CD1c-positive myeloid dendritic cell (primary cell): Measurements from ENCODE around the gene CTRB1.

Source experiments
- DNase-seq: peaks from one replicate; pipeline ENCODE4 v3.0.0-alpha.2; 2016; ENCODE audit errors: extremely low spot score

The CTRB1 gene

DNA sequence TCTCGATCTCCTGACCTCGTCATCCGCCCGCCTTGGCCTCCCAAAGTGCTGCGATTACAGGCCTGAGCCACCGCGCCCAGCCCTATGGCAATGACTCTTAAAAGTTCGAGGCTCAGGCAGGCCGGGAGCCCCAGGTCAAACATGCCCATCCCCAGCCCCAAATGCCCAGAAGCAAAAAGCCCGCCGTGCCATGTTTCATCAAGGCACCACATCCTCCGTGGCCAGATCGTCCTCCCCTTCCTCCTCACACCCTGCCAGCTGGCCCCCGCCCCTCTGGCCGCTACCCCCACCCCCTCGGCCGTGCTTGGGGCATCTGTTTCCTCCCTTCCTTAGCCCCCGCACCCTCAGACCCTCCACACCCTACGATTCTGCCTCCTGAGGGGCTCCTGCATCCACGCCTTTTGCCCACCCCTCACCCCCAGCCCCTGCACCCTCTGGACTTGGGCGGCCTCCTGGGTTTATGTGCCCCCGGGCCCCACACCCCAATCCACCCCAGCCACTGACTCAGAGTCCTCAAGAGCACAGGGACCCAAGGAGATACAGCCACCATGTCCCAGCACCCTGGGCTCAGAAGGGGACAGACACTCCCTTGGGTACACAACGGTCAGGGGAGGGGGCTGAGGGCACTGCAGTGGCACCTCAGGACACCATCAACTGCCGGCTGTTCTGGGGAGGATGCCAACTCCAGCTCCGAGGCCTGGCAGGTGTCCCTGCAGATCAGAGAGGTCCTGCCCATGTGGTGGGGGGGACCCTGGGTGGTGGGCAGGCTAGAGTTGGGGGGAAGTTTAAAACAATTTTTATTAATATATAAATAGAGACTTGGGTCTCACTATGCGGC, 7.1 kb downstream of the CTRB1 start:
- DNase-seq: no peak

DNA sequence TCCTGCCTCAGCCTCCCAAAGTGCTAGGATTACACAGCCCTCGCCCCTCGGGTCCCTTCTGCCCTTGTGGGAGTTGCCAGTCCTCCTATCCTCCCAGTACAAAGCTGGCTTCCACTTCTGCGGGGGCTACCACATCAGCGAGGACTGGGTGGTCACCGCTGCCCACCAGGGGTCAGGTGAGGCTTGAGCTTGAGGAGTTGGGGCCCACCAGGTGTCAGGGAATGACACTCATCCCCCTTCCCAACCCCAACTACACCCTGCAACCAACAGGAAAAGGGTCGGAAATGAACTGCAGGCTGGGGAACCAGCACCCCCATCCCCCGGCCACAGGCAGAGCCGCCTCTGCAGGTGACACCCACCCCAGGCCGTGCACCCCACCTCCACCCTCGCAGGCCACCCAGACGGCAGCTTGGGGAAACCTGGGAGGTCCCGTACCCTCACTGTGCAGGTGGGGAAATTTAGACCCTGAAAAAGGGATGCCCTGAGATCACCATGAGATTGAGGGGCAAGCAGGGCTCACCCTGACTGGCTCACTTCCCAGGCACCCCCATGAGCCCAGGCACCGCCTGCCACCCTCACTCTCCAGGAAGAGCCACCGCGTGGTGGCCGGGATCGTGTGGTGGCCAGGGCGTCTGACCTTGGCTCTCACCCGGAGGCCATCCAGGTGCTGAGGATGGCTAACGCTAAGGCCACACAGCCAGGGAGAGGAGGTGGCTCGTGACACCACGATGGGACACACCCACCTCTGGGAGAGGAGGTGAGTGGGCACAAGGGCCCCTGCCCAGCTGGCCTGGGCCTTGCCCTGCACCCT, 8.0 kb downstream of the CTRB1 start:
- DNase-seq: no peak

DNA sequence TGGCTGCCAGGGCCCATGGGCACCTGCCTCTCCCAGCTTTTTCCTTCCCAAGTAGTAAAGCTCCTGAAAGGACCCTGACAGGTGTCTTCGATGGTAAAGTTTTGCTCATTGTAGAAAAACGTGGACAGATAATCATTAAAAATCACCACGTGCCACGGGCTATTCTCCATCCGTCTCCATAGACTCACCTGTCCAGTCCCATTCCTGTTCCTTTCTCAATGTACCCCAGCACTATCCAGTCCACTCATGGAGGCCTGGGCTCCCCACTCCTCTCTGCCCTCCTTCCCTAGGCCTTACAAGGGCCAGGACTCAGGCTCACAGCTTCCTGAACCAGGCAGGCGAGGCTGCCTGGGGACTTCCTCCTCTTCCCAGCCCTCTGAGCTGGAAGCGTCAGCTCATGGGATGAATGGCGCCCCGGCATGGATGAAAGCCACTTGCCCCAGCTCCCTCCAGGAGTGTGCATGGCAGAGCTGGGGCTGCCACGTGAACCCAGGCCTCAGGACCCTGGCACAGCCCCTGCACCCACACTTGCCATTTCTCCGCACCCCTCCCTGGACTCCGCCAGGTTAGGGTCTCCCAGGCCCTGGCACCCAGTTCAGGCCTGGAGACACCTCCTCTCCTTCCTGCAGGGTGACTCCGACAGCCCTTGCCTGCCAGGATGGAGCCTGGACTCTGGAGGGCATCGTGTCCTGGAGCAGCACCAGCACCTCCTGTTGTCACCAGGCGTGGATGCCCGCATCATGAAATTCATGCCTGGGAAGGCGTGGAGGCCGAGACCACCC, 8.8 kb downstream of the CTRB1 start:
- no peak for DNase-seq

DNA sequence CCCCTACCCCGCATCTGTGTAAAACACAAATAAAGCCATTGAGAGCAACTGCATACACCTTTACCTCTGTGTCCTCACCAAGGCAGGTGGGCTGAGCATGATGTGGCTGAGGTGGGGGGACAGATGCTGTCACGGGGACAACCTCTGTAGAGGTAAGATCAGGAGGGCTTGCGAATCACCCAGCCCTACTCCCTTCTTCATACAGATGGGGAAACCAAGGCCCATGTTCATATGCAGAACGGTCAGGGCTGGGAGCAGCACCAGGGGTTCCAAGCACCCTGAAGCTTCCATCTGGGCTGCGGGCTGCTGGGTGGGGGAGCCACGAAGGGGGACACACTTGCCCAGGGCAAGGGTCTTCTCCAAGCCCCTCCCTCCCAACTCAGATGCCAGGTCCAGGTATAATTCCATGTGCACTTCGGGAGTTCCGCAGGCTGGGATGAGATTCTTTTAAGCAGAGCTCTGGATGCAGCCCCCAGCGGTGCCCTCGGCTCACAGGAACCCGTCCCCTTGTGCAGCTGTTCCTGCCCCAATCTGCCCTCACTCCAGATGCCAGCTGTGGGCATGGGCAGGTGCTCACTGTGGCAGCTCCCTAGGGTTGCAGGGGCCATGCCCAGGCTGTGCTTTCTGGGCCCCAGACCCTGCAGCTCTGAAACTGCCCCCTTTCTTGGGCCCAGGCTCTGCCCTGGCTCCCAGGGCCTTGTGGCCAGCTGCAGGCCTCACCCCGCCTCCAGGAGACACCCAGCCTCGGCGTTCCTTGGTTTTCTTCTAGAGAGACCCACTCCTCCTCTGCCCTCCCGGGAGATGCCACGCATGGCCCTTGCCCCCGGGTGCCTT, 9.6 kb downstream of the CTRB1 start:
- DNase-seq: no peak

DNA sequence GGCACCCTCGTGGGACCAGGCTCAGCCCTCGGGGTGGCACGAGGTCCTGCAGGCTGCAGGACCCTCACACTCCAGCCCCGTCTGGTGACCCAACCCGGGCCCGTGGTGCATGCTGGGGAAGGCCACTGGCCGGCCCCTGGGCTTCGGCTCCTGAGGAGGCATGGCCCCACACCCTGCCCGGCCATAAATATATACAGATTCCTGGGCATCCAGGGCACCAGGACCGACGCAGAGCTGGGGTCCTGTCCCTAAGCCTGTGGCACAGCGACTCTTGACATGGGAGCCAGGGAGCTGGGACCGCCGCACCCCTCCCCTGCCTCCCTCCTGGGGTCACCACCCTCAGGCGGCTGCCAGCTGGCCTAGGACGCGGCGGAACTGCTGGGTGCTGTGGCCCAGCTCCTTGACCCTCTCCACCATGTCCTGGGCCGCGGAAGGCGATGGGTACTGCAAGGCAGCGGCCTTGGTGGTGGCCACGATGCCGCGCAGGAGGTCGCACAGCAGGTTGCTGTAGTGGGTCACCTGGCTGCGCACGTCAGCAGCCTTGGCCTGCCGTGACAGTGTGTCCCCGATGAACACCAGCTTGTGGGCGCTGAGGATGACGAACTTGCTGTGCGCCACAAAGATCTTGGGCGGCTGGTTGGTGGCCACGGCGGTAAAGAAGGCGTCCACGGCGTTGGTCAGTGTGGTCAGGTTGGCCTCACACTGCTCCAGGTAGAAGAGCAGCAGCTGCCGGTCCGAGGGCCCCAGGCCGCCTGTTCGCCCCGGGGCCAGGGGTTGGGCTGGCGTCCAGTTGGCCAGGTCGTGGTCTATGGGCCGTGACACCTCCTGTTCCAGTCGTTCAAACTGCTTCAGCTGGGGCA, 10.6 kb downstream of the CTRB1 start:
- DNase-seq: no peak

DNA sequence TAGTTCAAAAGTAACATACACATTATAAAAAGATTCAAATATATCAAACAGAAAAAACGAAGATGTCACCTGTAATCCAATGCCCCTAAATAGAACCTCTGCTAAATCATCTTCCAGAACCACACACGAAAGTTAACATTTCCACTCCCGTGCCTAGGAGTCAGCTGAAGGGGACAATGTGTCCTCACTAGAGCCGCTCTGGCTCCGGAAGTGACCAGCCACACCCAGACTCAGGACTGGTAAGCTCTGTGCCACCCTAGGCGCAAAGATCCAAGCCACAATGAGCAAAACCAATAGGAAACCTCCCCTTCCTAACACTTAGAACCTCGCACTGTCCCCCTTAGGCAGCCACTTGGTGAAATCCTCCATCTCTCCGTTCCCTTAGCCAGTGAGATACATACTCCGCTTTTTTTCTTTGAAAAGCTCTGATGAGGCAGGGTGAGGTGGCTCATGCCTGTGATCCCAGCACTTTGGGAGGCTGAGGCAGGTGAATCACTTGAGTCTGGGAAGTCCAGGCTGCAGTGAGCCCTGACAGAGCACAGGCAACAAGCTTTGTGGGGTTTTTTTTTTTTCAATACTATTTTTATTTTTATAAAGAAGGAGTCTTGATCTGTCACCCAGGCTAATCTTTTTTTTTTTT, 11.8 kb downstream of the CTRB1 start:
- no peak for DNase-seq

DNA sequence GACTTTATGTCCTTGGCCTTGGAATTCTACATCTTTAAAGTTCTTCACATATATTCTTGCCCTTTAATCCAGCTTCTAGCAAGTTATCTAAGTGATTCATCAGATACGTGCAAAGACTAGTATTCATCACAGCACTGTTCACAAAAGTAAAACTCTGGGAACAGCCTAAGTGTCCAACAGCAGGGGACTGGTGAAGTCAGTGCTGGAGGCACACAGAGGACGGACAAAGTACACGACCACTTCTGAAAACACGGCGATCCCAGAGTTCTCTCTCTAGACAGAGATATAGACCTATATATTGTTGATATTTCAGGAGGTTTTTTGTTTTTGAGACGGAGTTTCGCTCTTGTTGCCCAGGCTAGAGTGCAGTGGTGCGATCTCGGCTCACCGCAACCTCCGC, 12.8 kb downstream of the CTRB1 start:
- no peak for DNase-seq

DNA sequence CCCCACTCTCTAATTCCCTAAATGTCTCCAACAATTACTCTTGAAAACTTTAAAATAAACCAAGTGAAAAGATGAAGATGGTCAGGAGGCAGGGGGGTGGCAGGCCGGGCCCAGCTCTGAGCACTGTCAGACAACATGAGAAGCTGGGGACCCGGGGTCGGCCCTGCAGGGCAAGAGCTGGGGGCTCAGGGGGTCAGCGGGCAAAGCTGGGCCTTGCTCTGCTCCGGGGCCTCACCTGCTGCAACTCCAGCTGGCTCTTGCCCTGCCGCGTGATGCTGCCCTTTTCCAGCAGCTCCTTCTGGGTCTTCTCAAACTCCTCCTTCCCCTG, 14.8 kb downstream of the CTRB1 start:
- DNase-seq: no peak

DNA sequence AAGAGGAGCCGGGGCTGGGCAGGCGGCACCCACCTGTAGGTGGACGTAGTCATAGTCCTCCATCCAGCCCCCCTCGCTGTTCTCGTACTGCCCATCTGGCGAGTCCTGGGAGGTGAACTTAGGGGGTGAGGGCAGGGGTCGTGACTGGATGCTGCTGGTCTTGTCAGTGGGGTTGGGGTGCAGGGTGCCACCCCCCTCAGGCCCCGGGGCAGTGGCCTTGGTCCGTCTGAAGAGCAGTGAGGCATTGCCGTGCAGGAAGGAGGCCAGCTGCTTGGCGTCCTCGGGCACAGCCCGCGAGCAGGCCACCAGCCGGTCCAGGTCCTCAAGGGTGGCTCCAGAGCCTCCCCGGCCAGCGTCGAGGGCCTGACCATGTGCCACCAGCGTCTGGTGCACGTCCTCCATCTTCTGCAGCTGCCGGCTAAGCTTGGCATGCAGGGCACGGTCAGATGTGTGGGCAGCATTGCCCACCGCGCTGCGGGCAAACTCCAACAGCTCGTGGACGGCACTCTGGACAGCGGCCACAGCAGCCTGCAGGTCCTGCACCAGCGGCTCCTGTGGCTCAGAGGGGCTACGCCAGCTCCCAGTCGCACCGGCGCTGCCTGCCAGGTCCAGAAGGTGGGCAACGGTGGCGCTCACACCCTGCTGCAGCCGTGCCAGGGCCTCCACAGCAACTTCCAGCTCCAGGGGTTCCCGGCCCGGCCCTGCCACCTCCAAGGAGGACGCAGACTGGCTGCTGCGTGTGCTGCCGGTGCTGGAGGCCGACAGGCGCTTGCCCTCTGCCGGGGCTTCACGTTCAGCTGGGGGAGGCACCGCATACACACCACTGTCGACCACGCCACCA, 16.3 kb downstream of the CTRB1 start:
- no peak for DNase-seq

DNA sequence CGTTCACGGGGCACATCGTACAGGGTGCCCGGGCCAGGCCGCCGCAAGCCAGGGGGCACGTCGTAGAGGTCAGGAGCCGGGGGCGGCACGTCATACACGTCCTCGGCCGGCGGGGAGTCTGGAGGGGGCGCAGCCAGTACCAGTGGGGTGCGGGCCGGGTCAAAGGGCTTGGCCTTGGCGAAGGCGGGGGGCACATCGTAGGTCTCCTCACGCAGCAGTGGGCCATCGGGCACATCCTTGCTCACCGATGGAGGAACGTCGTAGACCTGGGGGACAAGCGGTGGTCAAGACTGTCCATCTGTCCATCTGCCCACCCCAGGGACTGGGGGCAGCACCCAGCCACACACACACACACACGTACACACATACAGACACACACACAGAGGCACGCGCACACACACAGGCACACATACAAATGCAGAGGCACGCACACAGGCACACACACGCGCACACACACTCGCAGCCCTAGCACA, 17.0 kb downstream of the CTRB1 start:
- no peak for DNase-seq

DNA sequence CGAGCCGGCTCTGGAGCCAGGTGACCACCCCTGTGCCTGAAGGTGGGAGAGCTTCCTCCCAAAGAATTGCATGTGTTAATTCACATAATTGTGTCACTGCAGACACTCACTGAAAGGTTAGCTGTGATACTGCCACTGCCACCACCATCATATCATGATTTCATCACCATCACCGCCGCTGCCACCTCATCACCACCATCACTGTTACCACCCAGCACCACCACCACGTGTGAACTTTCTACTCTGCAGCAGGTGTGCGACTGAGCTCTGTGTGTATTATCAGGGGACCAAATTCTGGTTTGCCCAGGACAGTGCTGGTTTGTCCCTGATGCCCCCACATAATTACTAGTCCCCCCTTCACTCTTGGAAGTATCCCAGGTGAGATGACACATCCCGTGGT, 17.4 kb downstream of the CTRB1 start:
- DNase-seq: no peak

DNA sequence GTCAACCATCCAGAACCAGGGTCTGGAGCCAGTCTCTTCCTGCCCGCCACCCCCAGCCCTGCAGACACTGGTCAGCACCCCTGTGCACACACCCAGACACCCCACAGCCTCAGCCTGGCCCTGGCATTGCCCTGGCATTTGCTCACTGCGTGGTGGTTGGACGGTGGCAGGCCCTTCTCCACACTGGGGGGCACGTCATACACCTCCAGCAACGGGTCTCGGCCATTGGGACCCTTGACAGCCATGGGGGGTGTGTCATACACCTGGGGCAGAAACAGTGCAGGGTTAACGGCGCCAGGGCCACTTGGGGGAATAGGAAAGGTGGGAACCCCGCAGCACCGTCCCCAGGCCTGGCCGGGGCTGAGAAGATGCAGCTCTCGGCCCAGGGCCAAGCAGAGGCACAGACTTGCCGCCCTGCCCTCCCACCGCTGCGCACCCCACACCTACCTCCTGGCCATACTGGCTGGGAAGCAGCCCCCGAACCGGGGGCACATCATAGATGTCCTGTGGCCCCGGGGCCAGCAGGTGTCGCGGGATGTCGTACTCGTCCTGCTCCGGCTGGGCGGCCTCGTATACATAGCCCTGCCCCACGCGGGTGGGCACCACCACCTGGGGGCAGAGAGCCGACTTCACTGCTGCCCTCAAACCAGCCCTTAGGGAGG, 18.1 kb downstream of the CTRB1 start:
- DNase-seq: no peak

DNA sequence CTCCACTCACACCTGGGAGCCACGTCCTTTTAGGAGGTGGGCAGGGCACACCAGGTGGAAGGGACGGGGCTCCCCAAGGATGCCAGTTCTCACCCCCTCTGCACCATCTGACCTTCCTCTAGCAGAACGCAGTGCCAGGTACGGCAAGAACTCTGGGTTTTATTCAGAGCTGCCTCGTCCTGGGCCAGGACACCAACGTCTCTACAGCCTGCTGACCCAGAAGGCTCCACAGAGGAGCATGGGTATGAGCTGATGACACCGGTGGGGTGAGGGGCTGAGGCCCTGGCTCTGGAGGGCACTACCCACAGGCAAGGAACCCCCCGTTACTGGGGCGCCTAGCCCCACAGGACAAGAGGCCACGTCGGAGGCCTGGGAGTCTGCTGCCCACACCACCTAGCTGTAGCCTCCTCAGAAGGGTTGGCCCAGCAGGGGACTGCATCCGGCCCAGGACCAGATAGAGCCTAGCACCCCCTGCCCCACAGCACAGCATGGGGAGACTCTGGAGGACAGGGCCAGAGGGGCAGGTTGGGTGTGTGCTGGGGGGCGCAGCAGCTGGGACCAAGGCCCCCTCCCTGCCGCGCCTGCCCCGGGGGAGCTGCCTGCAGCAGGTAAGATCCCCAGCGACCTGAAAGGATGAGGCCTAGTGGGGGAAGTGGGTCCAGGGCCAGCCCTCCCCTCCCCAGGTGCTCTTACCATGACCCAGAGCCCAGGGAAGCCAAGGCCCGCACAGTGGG, 18.8 kb downstream of the CTRB1 start:
- DNase-seq: no peak

DNA sequence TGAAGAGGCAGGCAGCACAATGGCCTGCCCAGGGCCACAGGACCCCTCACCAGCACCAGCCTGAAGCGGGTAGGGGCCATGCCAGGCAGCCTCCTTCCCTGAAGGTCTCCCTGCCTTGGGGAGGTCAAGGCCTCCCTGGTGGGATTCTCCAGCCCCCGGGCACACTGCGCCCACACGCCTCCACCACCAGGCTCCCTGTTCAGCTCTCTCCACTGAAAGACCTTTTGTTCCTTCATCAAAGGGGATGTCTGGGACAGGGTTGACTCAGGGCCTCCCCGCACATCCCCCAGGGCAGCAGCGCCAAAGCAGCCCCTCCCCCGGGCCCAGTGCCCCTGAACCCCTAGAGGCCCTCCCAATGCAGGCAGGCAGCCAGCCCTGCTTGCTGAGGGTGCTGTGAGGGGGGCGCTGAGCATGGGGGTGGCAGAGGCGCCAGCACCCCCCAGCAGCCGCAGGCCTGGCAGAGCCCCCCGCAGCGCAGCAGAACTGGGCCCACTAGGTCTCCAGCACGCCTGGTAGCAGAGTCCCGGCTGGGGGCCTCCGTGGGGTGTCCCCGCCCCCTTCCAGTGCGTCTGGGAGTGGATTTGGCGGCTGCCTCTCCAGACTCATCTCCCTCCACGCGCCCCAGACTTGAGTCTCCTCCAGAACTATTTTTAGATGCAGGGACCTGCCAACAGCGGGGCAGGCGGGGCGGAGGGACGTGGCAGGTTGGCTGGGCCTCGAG, 19.5 kb downstream of the CTRB1 start:
- no peak for DNase-seq

DNA sequence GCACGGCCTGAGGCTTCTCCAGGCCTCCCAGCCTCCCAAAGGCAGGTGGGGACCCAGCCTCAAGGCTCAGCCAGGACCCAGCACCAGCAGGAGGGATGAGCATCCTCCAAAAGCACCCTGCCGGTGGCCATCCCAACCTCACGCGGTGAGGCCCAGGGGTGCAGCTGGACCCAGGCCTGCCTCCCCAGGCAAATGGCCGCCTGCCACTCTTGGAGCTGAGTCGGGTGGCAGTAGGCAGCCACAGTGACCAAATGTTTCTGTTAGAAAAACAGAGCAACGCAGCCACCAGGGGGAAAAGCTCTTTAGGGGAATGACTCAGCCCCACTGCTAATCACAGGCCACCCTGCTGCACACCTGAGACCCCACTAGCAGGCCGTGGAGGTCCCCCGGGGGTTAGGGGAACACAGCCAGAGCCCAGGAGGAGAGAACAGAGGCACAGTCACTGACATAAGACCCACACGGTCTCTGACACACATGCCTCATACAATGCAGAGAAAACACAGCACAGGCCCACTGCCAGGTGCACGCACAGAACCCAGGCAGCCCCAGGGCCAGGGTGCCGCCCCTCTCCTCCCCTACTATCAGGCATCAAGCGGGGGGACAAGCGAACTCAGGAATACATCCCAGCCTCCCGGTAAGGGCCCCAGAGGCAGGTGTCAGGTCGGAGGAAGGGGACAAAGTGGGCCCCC, 20.2 kb downstream of the CTRB1 start:
- no peak for DNase-seq

DNA sequence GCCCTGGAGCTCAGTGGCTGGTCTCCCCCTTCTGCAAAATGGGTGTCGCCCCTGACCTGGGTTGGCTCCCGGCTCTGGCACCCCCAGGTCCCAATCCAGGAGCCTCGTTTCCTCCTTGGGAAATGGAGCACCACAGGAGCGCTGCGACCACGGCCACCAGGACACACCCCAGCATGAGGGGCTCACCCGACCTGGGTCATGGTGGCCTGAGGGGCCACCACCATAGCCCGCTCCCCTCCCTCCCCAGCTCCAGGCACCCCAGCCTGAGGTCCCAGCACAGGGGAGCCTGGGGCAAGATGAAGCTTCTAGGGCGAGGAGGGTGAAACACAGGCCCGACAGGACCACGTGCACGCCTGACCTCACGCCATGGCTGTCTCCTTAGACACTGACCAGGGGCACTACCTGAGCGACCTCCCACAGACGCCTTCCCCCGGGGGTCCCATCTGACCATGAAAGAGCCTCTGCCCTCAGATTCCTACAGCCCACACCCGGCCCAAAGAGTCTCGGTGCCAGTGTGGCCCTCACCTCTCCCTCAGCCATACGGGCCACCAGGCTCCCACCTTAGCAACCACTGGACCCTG, 20.8 kb downstream of the CTRB1 start:
- no peak for DNase-seq
